ENCODE measurements around the gene L3MBTL4.
"Not testable (repeated sequence)": the region's sequence is repeated elsewhere in the genome, so short reads cannot be mapped to it uniquely, and the experiment has no call there.

The L3MBTL4 gene

GRCh38 chr18:6280211-6280743 is 134.4 kb downstream of the L3MBTL4 start:
- DNase-seq: no peak
- H2BK5ac ChIP-seq (ENCODE audit: low read length): no peak overlapping the region
- H3K79me1 ChIP-seq (ENCODE audit: low read length): no peaks in the 10 kb centered on the region
- no peak overlapping the region for H3K27ac ChIP-seq (ENCODE audit: low read depth, low read length)
- no peak overlapping the region for H2BK15ac ChIP-seq (replicated peaks; ENCODE audit: low read depth)
- H3K56ac ChIP-seq (ENCODE audit: low read length): no peak overlapping the region
- H3K23ac ChIP-seq (ENCODE audit: low read length): no peak overlapping the region
- H3K4me3 ChIP-seq (ENCODE audit: low read length): no peak overlapping the region
- H3K4me1 ChIP-seq (ENCODE audit: control insufficient read depth, low read depth, low read length): no peaks in the 10 kb centered on the region
- H3K36me3 ChIP-seq (ENCODE audit: control insufficient read depth, insufficient read depth, low read length): no peaks in the 10 kb centered on the region
- no peak overlapping the region for H3K9ac ChIP-seq (ENCODE audit: low read length)
- no peak overlapping the region for H2AK5ac ChIP-seq (ENCODE audit: low read length)
- no peak overlapping the region for H3K4ac ChIP-seq (ENCODE audit: low read depth, low read length)
- no peak overlapping the region for H3K18ac ChIP-seq (ENCODE audit: low read length)
- no peak overlapping the region for H3K4me2 ChIP-seq (ENCODE audit: low read length)
- no peaks in the 10 kb centered on the region for H3K79me2 ChIP-seq (ENCODE audit: control insufficient read depth, insufficient read depth, low read length)
- no peak overlapping the region for H2BK120ac ChIP-seq (ENCODE audit: low read depth, low read length)
- no peaks in the 10 kb centered on the region for H3K27me3 ChIP-seq (ENCODE audit: insufficient read depth, low read length, poor library complexity)
- no peak overlapping the region for H4K8ac ChIP-seq (ENCODE audit: low read depth, low read length)
- H4K5ac ChIP-seq (ENCODE audit: low read length): no peak overlapping the region
- no CpG with 5 or more reads among the region's 2 CpGs for WGBS (ENCODE audit: extremely low coverage, insufficient coverage, low lambda C conversion rate)

- no peak overlapping the region for H3K18ac ChIP-seq (ENCODE audit: low read length)
- no peak overlapping the region for H4K5ac ChIP-seq (ENCODE audit: low read length)
- no peak overlapping the region for H3K9ac ChIP-seq (ENCODE audit: low read length)
- H3K27ac ChIP-seq (ENCODE audit: low read depth, low read length): no peak overlapping the region
- whole genome bisulfite sequencing (ENCODE audit: extremely low coverage, insufficient coverage, low lambda C conversion rate): no CpG with 5 or more reads among the region's 1 CpG
- no peaks in the 10 kb centered on the region for H3K79me2 ChIP-seq (ENCODE audit: control insufficient read depth, insufficient read depth, low read length)
- H2BK120ac ChIP-seq (ENCODE audit: low read depth, low read length): no peak overlapping the region
- no peaks in the 10 kb centered on the region for H3K27me3 ChIP-seq (ENCODE audit: insufficient read depth, low read length, poor library complexity)
- H3K23ac ChIP-seq (ENCODE audit: low read length): no peak overlapping the region
- H4K8ac ChIP-seq (ENCODE audit: low read depth, low read length): no peak overlapping the region
- DNase-seq: no peak
- H3K36me3 ChIP-seq (ENCODE audit: control insufficient read depth, insufficient read depth, low read length): no peaks in the 10 kb centered on the region
- no peak overlapping the region for H3K4me3 ChIP-seq (ENCODE audit: low read length)
- H2BK15ac ChIP-seq (replicated peaks; ENCODE audit: low read depth): no peak overlapping the region
- no peak overlapping the region for H3K4ac ChIP-seq (ENCODE audit: low read depth, low read length)
- no peaks in the 10 kb centered on the region for H3K4me1 ChIP-seq (ENCODE audit: control insufficient read depth, low read depth, low read length)
- no peak overlapping the region for H3K4me2 ChIP-seq (ENCODE audit: low read length)
- no peak overlapping the region for H2BK5ac ChIP-seq (ENCODE audit: low read length)
- H3K56ac ChIP-seq (ENCODE audit: low read length): no peak overlapping the region
- no peak overlapping the region for H2AK5ac ChIP-seq (ENCODE audit: low read length)
- no peaks in the 10 kb centered on the region for H3K79me1 ChIP-seq (ENCODE audit: low read length)
These were observed 135.4 kb downstream of the L3MBTL4 start for GRCh38 chr18:6279308-6279707.

- H2AK5ac ChIP-seq (ENCODE audit: low read length): no peak overlapping the region
- H2BK5ac ChIP-seq (ENCODE audit: low read length): no peak overlapping the region
- H3K36me3 ChIP-seq (ENCODE audit: control insufficient read depth, insufficient read depth, low read length): no peaks in the 10 kb centered on the region
- no peak for DNase-seq
- no peak overlapping the region for H2BK15ac ChIP-seq (replicated peaks; ENCODE audit: low read depth)
- no peak overlapping the region for H3K4me2 ChIP-seq (ENCODE audit: low read length)
- no peak overlapping the region for H3K56ac ChIP-seq (ENCODE audit: low read length)
- no peak overlapping the region for H2BK120ac ChIP-seq (ENCODE audit: low read depth, low read length)
- H3K4ac ChIP-seq (ENCODE audit: low read depth, low read length): no peak overlapping the region
- H3K79me1 ChIP-seq (ENCODE audit: low read length): no peaks in the 10 kb centered on the region
- no peak overlapping the region for H3K18ac ChIP-seq (ENCODE audit: low read length)
- no peak overlapping the region for H4K8ac ChIP-seq (ENCODE audit: low read depth, low read length)
- no peaks in the 10 kb centered on the region for H3K4me1 ChIP-seq (ENCODE audit: control insufficient read depth, low read depth, low read length)
- H3K23ac ChIP-seq (ENCODE audit: low read length): no peak overlapping the region
- no peaks in the 10 kb centered on the region for H3K79me2 ChIP-seq (ENCODE audit: control insufficient read depth, insufficient read depth, low read length)
- H3K27ac ChIP-seq (ENCODE audit: low read depth, low read length): no peak overlapping the region
- no peak overlapping the region for H3K9ac ChIP-seq (ENCODE audit: low read length)
- no CpG with 5 or more reads among the region's 6 CpGs for WGBS (ENCODE audit: extremely low coverage, insufficient coverage, low lambda C conversion rate)
- no peak overlapping the region for H3K4me3 ChIP-seq (ENCODE audit: low read length)
- H3K27me3 ChIP-seq (ENCODE audit: insufficient read depth, low read length, poor library complexity): no peaks in the 10 kb centered on the region
- H4K5ac ChIP-seq (ENCODE audit: low read length): no peak overlapping the region
These were observed 141.3 kb downstream of the L3MBTL4 start for GRCh38 chr18:6273423-6273822.

- not testable (repeated sequence) for H3K4me3 ChIP-seq (ENCODE audit: low read length); H3K27me3 ChIP-seq (ENCODE audit: insufficient read depth, low read length, poor library complexity); H3K4me1 ChIP-seq (ENCODE audit: control insufficient read depth, low read depth, low read length); H4K5ac ChIP-seq (ENCODE audit: low read length); H3K27ac ChIP-seq (ENCODE audit: low read depth, low read length); H3K79me1 ChIP-seq (ENCODE audit: low read length); H4K8ac ChIP-seq (ENCODE audit: low read depth, low read length); H2BK5ac ChIP-seq (ENCODE audit: low read length); H3K56ac ChIP-seq (ENCODE audit: low read length); H3K79me2 ChIP-seq (ENCODE audit: control insufficient read depth, insufficient read depth, low read length); H3K9ac ChIP-seq (ENCODE audit: low read length); H3K4ac ChIP-seq (ENCODE audit: low read depth, low read length); H2AK5ac ChIP-seq (ENCODE audit: low read length); H3K36me3 ChIP-seq (ENCODE audit: control insufficient read depth, insufficient read depth, low read length); H2BK120ac ChIP-seq (ENCODE audit: low read depth, low read length); H3K18ac ChIP-seq (ENCODE audit: low read length); H3K23ac ChIP-seq (ENCODE audit: low read length); H2BK15ac ChIP-seq (replicated peaks; ENCODE audit: low read depth)
- H3K4me2 ChIP-seq (ENCODE audit: low read length): peak overlapping the region; percentile 7
- WGBS (ENCODE audit: extremely low coverage, insufficient coverage, low lambda C conversion rate): no CpG with 5 or more reads among the region's 10 CpGs
- peak; percentile 50 for DNase-seq
These were observed 142.6 kb downstream of the L3MBTL4 start for GRCh38 chr18:6272144-6272543.

DNA sequence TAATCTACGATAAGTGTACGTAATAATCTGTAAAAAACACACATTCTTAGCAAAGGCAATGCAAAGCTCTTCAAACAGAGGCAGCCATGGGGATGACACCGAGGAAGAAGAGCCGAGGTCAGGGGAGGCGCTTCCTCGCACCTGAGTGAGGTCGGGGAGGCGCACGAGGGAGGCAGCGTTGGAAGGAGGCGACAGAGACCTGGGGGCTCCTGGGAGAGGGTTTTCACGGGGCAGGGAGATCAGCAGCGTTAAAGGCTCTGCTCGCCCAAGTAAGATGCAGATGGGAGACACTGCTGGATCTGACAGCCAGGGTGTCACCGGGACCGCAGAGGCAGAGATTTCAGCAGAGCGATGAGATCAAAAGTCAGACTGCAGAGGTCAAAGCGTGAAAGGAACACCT is 143.1 kb downstream of the L3MBTL4 start:
- Histone ChIP-seq H3K4ac (ENCODE audit: low read depth, low read length) (no peak overlapping the region), H3K27ac (ENCODE audit: low read depth, low read length) (no peak overlapping the region), H3K4me2 (ENCODE audit: low read length) (peak overlapping the region; percentile 7), H2BK120ac (ENCODE audit: low read depth, low read length) (no peak overlapping the region), H3K79me2 (ENCODE audit: control insufficient read depth, insufficient read depth, low read length) (no peaks in the 10 kb centered on the region), H4K8ac (ENCODE audit: low read depth, low read length) (no peak overlapping the region), H3K56ac (ENCODE audit: low read length) (no peak overlapping the region), H3K23ac (ENCODE audit: low read length) (no peak overlapping the region), H3K27me3 (ENCODE audit: insufficient read depth, low read length, poor library complexity) (no peaks in the 10 kb centered on the region), H3K18ac (ENCODE audit: low read length) (no peak overlapping the region), H3K4me3 (ENCODE audit: low read length) (no peak overlapping the region), H3K9ac (ENCODE audit: low read length) (no peak overlapping the region), H2BK5ac (ENCODE audit: low read length) (no peak overlapping the region), H4K5ac (ENCODE audit: low read length) (no peak overlapping the region), H3K36me3 (ENCODE audit: control insufficient read depth, insufficient read depth, low read length) (no peaks in the 10 kb centered on the region), H3K79me1 (ENCODE audit: low read length) (no peaks in the 10 kb centered on the region), H3K4me1 (ENCODE audit: control insufficient read depth, low read depth, low read length) (no peaks in the 10 kb centered on the region), H2BK15ac (replicated peaks; ENCODE audit: low read depth) (no peak overlapping the region), H2AK5ac (ENCODE audit: low read length) (no peak overlapping the region)
- no CpG with 5 or more reads among the region's 18 CpGs for WGBS (ENCODE audit: extremely low coverage, insufficient coverage, low lambda C conversion rate)
- no peak for DNase-seq

GRCh38 chr18:6270771-6271216 is 143.9 kb downstream of the L3MBTL4 start:
- Histone ChIP-seq H3K79me2 (ENCODE audit: control insufficient read depth, insufficient read depth, low read length) (no peaks in the 10 kb centered on the region), H4K8ac (ENCODE audit: low read depth, low read length) (no peak overlapping the region), H3K4me3 (ENCODE audit: low read length) (no peak overlapping the region), H3K4me1 (ENCODE audit: control insufficient read depth, low read depth, low read length) (no peaks in the 10 kb centered on the region), H2BK5ac (ENCODE audit: low read length) (no peak overlapping the region), H2BK120ac (ENCODE audit: low read depth, low read length) (no peak overlapping the region), H3K4me2 (ENCODE audit: low read length) (no peak overlapping the region), H3K23ac (ENCODE audit: low read length) (no peak overlapping the region), H3K9ac (ENCODE audit: low read length) (no peak overlapping the region), H3K79me1 (ENCODE audit: low read length) (no peaks in the 10 kb centered on the region), H4K5ac (ENCODE audit: low read length) (no peak overlapping the region), H3K36me3 (ENCODE audit: control insufficient read depth, insufficient read depth, low read length) (no peaks in the 10 kb centered on the region), H3K56ac (ENCODE audit: low read length) (no peak overlapping the region), H3K27me3 (ENCODE audit: insufficient read depth, low read length, poor library complexity) (no peaks in the 10 kb centered on the region), H3K18ac (ENCODE audit: low read length) (no peak overlapping the region), H2BK15ac (replicated peaks; ENCODE audit: low read depth) (no peak overlapping the region), H3K27ac (ENCODE audit: low read depth, low read length) (no peak overlapping the region), H3K4ac (ENCODE audit: low read depth, low read length) (no peak overlapping the region), H2AK5ac (ENCODE audit: low read length) (no peak overlapping the region)
- no peak for DNase-seq
- WGBS (ENCODE audit: extremely low coverage, insufficient coverage, low lambda C conversion rate): 100% methylated on average over 1 of the region's 8 CpGs

All from mesendoderm (in vitro differentiated cells).